Erythroblast (primary cell): ENCODE data around the gene LGALSL.

Experiments
- GATA1 ChIP-seq: IDR thresholded peaks from 2 replicates; pipeline ENCODE4 v1.6.1; 2011; ENCODE audit warnings: low read depth, mild to moderate bottlenecking, control low read depth, low read length, moderate library complexity
- POLR2A ChIP-seq: IDR thresholded peaks from 2 replicates; pipeline ENCODE4 v1.6.1; 2011; ENCODE audit warnings: mild to moderate bottlenecking, low read length

DNA sequence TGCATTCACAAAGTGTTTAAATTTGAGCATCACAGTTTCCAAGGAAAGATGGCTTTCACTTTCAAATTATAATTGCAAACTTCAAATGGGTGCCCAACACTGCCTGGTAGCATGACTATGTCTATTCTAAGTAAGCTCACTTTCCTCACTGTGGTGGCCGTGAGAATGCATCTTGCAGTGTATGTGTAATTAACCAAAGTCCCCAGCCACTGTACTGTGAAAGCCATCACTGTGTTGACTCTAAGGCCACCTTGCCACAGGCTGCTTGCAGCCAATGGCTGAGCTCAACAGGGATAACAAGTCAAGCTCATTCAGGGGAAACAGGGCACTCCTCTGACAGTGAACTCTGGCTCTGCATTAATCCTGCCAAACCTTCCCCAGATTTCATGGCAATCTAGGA is 43.3 kb upstream of the LGALSL start:
- no peak for TF ChIP-seq POLR2A
- TF ChIP-seq GATA1, result no peak
